Frontal cortex (tissue), 4 donors: ENCODE data around the gene CNNM3. TPM values are rescaled to one million over a fixed set of nuclear protein-coding genes. Genes with fewer than 3 reads are reported as not detected.

Experiments
- DNase-seq, 2 donors: peaks; one replicate each; pipeline ENCODE4 v3.0.0; 2012; ENCODE audit warnings: low spot score in 2 of 2
- FAIRE-seq: peaks from 2 replicates; lab custom pipeline; 2012; peaks lifted over from hg19 to GRCh38; lab: Jason Lieb, UNC
- total RNA-seq: library from RNA; depleted of rRNA; stranded (reverse); fragments of >200 nt; gene quantifications from one replicate; pipeline ENCODE4 v1.2.3, GENCODE V29; 2014
- donor health status: control.
- donor health status: control.
- donor health status: control.

Gene CNNM3
- total RNA-seq, 1 donor from 2014 or later, result 11.8 TPM

DNA sequence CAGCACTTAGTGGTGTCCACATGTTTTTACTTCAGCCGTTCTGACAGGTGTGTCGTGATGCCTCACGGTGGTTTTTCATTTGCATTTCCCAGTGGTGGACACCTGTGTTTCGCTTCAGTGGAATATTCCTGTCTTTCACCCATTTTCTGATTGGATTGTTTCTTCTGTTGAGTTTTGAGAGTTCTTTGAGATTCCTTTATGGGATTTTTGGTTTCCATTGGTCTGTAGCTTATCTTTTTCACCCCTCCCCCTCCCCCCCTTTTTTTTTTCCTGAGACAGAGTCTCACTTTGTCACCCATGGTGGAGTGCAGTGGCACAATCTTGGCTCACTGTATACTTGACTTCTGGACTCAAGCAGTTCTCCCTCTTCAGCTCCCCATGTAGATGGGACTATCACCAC is 19.8 kb downstream of the CNNM3 start:
- FAIRE-seq (no peak), DNase-seq (no peak)

- no peak for FAIRE-seq
- DNase-seq, result no peak
These were observed 21.5 kb downstream of the CNNM3 start for GRCh38 chr2:96837575-96837974.

GRCh38 chr2:96838345-96839292 is 22.6 kb downstream of the CNNM3 start:
- FAIRE-seq (no peak), DNase-seq (no peak)

DNA sequence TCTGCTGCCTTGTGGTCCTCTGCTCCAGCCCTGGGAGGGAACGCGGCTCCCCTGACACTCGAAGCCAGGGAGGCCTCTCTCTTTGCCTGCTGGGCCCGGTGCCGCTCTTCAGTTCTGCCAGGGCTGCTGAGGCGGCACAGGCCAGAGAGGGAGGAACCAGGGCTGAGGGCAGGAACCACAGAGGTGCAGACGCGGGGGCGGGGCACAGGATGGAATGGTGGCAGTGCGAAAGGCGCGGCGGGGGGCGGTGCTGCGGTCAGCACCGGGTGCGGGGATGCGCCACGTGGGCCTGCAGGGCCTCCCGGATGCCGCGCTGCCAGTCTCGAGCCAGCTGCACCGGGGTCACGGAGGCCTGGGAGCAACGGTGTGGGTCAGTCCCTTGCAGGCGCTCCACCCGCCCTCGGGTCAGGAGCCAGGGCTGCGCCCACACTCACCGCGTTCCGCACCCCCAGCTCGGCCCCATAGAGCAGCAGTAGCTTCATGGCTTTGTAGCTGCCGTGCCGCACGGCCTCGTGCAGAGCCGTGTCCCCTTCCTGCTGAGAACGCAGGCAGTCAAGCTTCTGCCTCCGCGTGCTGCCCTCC is 23.3 kb downstream of the CNNM3 start:
- DNase-seq, result no peak
- no peak for FAIRE-seq

DNA sequence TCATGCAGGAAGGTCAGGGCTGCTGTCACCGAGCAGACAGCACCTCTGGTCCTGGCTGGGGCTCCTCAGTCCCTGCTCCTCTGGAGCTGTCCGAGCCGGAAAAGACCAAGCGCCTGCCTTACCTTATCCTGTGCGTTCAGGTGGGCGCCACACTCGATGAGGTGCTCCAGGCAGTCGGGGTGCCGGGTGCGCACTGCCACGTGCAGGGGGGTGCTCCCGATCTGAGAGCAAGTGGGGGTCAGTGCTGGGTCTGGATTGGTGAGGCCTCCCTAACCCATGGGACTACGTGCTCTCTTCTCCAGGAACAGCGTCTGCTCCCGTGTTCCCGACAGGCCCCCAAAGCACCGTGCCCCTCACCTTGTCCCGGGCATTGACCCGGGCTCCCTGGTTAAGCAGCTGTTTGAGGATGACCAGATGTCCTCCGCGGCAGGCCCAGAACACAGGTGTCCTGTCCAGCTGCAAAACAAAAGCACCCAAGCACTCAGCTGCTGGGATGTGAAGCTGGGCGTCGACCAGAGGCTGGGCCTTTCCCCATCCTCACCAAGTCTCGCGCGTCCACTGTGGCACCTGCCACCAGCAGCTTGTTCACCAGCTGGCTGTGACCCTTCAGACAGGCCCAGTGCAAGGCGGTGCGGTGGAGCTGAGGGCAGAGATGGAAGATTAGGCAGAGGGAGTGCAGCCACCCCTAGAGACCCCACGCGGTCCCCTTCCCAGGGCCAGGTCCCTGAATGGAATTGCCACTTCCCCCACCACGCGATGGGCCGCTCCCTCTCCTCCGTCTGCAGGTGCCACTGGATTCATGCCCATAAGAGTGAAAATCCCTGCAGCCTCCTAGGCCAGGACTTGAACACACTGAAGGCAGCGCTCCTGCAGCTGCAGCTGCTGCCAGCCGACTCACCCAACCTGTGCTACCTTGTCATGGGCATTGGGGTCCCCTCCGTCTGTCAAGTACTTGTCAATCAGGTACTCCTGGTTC is 24.1 kb downstream of the CNNM3 start:
- DNase-seq (no peak), FAIRE-seq (no peak)

GRCh38 chr2:96841701-96842495 is 25.8 kb downstream of the CNNM3 start:
- DNase-seq (no peak), FAIRE-seq (no peak)

DNA sequence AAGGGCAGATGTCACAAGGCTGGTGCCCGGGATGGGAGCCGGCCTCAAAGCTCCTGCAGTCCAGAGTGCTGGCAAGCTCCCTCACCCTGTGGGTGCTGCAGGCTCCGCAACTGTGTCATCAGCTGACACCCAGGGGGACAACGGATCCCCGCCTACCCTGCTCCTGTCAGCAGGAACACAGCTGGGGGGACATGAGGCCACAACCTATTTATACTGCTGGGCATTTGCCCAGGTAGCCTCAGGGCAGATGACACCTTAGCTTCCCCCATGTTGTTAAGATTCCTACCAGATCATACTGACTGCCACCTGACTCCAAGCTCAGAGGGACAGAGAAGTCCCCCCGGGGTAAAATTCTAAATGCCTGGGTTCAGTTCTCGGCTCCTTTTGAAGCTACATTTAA is 26.5 kb downstream of the CNNM3 start:
- FAIRE-seq, result no peak

DNA sequence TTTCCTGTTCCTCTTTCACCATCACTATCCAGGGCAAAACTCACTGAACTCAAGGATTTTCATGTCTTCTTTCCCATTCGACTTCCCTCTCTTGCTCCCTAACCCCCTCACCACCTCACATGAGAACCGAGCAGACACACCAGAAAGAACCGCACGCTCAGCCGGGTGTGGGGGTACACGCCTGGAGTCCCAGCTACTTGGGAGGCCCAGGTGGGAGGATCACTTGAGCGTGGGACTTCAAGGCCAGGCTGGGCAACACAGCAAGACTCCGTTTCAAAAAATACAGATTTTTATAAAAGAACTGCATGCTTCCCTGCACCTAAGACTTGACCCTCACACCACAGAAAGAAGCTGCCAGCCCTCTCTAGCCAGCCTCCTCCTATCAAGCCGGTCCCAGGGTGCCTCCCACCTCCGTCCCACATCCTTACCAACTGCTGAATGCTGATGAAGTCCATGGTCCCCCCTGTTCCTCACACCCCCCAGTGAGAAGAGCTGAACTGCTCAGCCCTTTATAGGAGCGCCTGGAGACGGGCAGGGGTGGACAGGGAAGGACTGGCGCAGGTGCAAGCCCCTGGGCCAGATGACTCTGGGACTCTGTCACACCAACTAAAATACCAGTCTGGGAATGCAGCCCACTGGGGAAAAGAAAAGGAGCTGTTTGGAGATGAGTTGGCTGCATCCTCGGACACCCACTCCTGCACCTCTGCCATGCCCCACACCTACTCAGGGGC is 27.6 kb downstream of the CNNM3 start, which contains the start of gene ANKRD23:
Gene ANKRD23, minus strand, starts transcription at position 484 of the 731 bp plus-strand sequence. Its CDS starts 29 bp downstream, at position 455.
- no peak for FAIRE-seq
- DNase-seq, result no peak

More for the DNA sequence above, 26.5 kb downstream of the CNNM3 start:
- no peak for DNase-seq

DNA sequence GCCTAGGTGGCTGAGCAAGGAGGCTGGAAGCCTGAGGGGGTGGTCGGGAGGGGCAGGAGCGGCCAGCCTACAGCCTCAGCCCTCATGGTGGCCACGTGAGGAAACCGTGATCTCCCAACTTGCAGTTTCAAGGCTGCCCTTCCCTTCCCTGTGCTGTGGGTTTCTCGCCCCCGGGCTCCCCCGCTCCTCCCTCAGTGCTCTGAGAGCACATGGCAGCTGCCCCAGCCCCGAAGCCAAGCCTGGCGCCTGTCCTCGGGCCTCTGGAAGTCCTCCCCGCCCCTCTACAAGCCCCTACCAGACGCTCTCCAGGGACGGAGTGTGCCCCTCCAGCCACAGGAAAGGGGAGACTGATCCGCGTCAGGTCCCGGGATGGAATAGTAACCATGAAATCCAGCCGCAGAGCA is 28.3 kb downstream of the CNNM3 start:
- DNase-seq (no peak), FAIRE-seq (no peak)

GRCh38 chr2:96846825-96847224 is 30.8 kb downstream of the CNNM3 start:
- FAIRE-seq (no peak), DNase-seq (no peak)

- FAIRE-seq, result no peak
- no peak for DNase-seq
These were observed 31.5 kb downstream of the CNNM3 start for GRCh38 chr2:96847586-96847985.

DNA sequence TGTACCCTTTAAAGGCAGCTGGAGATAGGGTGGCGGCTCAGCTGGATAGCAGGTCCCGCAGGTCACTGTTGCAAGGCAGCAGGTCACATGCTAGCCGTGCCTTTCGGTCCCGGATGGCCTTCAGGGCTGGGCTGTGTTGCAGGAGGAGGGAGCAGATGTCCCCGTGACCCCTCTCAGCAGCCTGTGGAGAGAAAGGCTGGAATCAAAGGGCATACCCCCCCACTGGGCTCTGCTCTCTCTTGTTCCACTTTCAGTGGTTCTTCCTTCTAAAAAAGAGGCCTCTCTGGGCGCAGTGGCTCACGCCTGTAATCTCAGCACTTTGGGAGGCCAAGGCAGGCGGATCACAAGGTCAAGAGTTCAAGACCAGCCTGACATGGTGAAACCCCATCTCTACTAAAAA is 32.2 kb downstream of the CNNM3 start:
- FAIRE-seq (no peak), DNase-seq (no peak)

GRCh38 chr2:96852667-96853066 is 36.6 kb downstream of the CNNM3 start:
- FAIRE-seq (no peak), DNase-seq (no peak)

- DNase-seq (no peak), FAIRE-seq (no peak)
These were observed 37.3 kb downstream of the CNNM3 start for GRCh38 chr2:96853321-96853720.

- DNase-seq (no peak), FAIRE-seq (no peak)
These were observed 41.0 kb downstream of the CNNM3 start for GRCh38 chr2:96856776-96857666.

DNA sequence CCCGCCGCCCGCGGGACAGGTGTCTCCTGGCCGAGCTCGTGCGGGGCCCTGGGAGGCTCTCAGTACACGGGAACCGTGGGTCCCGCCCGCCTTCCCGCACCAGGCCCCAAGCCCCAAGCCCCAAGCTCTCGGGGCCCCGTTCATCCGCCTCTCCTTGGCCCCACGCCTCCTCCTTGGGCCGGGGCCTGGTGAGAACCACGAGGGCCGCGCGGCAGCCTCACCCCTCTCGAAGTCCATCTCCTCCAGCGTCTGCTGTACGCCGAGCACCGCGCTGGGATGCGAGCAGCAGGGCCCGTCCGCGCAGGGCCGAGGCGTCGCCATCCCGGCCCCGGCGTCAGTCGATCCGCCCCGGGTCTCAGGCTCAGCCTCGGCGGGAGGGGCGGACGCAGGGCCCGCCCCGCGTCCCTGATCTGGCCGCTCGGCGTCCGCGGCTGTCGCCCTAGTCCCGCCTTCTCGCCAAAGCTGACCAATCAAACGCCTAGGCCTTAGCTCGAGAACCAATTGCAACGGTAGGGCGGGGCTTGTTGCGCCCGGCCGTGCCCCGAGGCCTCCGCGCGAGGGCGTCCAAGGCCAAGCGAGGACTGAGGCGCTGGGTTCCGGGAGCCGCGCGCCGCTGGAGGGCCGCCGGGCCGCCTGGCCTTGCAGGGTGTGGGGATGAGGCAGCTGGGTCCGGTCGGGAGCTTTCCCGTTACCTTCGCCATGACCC is 41.8 kb downstream of the CNNM3 start, which contains the start of gene ANKRD39:
Gene ANKRD39, minus strand, starts transcription at position 350 of the 706 bp plus-strand sequence. Its CDS starts 29 bp downstream, at position 321.
- FAIRE-seq (no peak), DNase-seq (peak; percentile 98 to 99)

DNA sequence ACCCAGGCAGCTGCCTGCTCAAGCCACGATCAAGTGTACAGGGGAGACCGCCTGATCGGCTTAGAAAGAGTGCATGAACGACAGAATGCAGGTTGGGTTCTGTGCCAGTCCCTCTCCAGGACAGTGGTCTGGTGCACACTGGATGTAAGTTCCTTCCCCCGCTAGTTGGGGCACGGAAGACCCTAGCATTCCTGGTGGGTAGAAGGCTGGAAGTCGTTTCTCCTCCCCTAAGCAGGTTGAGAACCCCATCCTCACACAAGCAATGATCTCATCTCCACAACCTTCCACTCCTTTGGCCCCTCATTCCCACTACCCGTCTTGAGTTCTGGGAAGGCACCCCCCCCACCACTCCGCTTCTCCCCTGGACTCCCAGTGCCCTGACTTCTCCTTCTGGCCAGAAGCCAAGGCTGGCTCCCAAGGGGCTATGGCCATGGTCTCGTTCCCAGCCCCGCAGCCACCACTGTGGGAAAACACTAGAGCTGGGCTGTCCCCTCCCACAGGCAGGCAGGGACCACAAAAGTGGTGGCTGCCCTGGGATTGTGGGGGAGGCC is 43.1 kb downstream of the CNNM3 start:
- FAIRE-seq, result no peak
- no peak for DNase-seq
